HepG2 (cell line): ENCODE data around the gene CBX2. TPM values are rescaled to one million over a fixed set of nuclear protein-coding genes. Genes with fewer than 3 reads are reported as not detected.
A peak's percentile ranks its signal among the peaks of the same experiment; 100 is the strongest.

Experiments
- ARID2 ChIP-seq: sonication (generic); formaldehyde crosslinking; IDR thresholded peaks from 2 replicates; pipeline ENCODE4 v1.8.1; 2022; ENCODE audit warnings: mild to moderate bottlenecking, missing genetic modification reagents, borderline replicate concordance
- ATF7-NPFF ChIP-seq: sonication (generic); formaldehyde crosslinking; IDR thresholded peaks from 2 replicates; pipeline ENCODE4 v1.8.1; 2023; ENCODE audit warnings: mild to moderate bottlenecking, low read depth, missing genetic modification reagents, moderate library complexity
- BCL6 ChIP-seq: IDR thresholded peaks from 2 replicates; pipeline ENCODE4 v1.6.1; 2016; ENCODE audit warnings: missing genetic modification reagents, missing compliant biosample characterization
- CBFB ChIP-seq: sonication (generic); formaldehyde crosslinking; IDR thresholded peaks from 2 replicates; pipeline ENCODE4 v1.4.0; 2020; ENCODE audit warnings: missing genetic modification reagents
- CREBL2 ChIP-seq: sonication (generic); formaldehyde crosslinking; IDR thresholded peaks from 2 replicates; pipeline ENCODE4 v1.8.1; 2023; ENCODE audit warnings: missing genetic modification reagents, mild to moderate bottlenecking, borderline replicate concordance
- FOXP1 ChIP-seq, 2 experiments: fragments of 450-650 bp in 1 of 2; IDR thresholded peaks; 2 replicates each; pipeline ENCODE4 v1.6.1; 2017 to 2018; ENCODE audit warnings: antibody characterized with exemption in 1 of 2
- HDAC2 ChIP-seq: sonication (generic); formaldehyde crosslinking; IDR thresholded peaks from 2 replicates; pipeline ENCODE4 v1.4.0; 2020; ENCODE audit warnings: missing genetic modification reagents
- IKZF4 ChIP-seq: sonication (generic); formaldehyde crosslinking; IDR thresholded peaks from 2 replicates; pipeline ENCODE4 v1.5.1; 2020; ENCODE audit warnings: borderline replicate concordance, mild to moderate bottlenecking, low read depth, missing genetic modification reagents; ENCODE audit errors: not compliant biosample characterization
- LCORL ChIP-seq, 2 experiments: fragments of 450-650 bp in 1 of 2; sonication (generic) in 1 of 2; formaldehyde crosslinking in 1 of 2; IDR thresholded peaks; 2 replicates each; pipeline versions ENCODE4 v1.5.0 to v1.6.1; 2017 to 2020; ENCODE audit warnings: antibody characterized with exemption in 1 of 2, missing genetic modification reagents in 1 of 2
- MED13 ChIP-seq: sonication (generic); formaldehyde crosslinking; IDR thresholded peaks from 2 replicates; pipeline ENCODE4 v1.5.0; 2020; ENCODE audit warnings: missing genetic modification reagents
- MTA1 ChIP-seq: sonication (generic); formaldehyde crosslinking; IDR thresholded peaks from 2 replicates; pipeline ENCODE4 v1.4.0; 2020; ENCODE audit warnings: missing genetic modification reagents, mild to moderate bottlenecking, borderline replicate concordance
- PBX2 ChIP-seq: IDR thresholded peaks from 2 replicates; pipeline ENCODE4 v1.6.1; 2016; ENCODE audit warnings: control low read depth
- PRDM15 ChIP-seq: sonication (generic); formaldehyde crosslinking; IDR thresholded peaks from 2 replicates; pipeline ENCODE4 v1.4.0; 2020; ENCODE audit warnings: missing genetic modification reagents
- RARG ChIP-seq: sonication (generic); formaldehyde crosslinking; IDR thresholded peaks from 2 replicates; pipeline ENCODE4 v1.4.0; 2020; ENCODE audit warnings: low read depth, mild to moderate bottlenecking, missing genetic modification reagents
- SALL2 ChIP-seq: sonication (generic); formaldehyde crosslinking; IDR thresholded peaks from 2 replicates; pipeline ENCODE4 v1.8.1; 2023; ENCODE audit warnings: mild to moderate bottlenecking, missing genetic modification reagents, inconsistent platforms
- SKI ChIP-seq: fragments of 450-650 bp; IDR thresholded peaks from one replicate; pipeline ENCODE4 v1.6.1; 2018; ENCODE audit warnings: mild to moderate bottlenecking; ENCODE audit not compliant: partially characterized antibody
- TGIF2 ChIP-seq: IDR thresholded peaks from 2 replicates; pipeline ENCODE4 v1.6.1; 2016; ENCODE audit warnings: control low read depth, missing compliant biosample characterization
- ZNF12 ChIP-seq: sonication (generic); formaldehyde crosslinking; IDR thresholded peaks from 2 replicates; pipeline ENCODE4 v1.5.0; 2020; ENCODE audit warnings: missing genetic modification reagents
- ZNF577 ChIP-seq: sonication (generic); formaldehyde crosslinking; IDR thresholded peaks from 2 replicates; pipeline ENCODE4 v1.4.0; 2020; ENCODE audit warnings: mild to moderate bottlenecking, low read depth, missing genetic modification reagents, borderline replicate concordance
- ZNF619 ChIP-seq: sonication (generic); formaldehyde crosslinking; IDR thresholded peaks from 2 replicates; pipeline ENCODE4 v1.4.0; 2020; ENCODE audit warnings: mild to moderate bottlenecking, missing genetic modification reagents
- ZNF7 ChIP-seq: IDR thresholded peaks from 2 replicates; pipeline ENCODE4 v1.6.1; 2016; ENCODE audit warnings: missing biosample characterization, missing genetic modification reagents
- ZNF784 ChIP-seq: sonication (generic); formaldehyde crosslinking; IDR thresholded peaks from 2 replicates; pipeline ENCODE4 v1.5.1; 2020; ENCODE audit warnings: missing genetic modification reagents, mild to moderate bottlenecking, borderline replicate concordance
- polyA plus RNA-seq, 8 experiments: library from polyadenylated mRNA; depleted of rRNA in 3 of 8; stranded (reverse) in 7 of 8; unstranded in 1 of 8; fragments of >200 nt; fragmentation: Illumina TruSeq in 4 of 8; extraction: Trizol in 4 of 8; gene quantifications; 2 replicates each; pipeline versions ENCODE4 v1.2.1 to v1.2.3, GENCODE V29; 2011 to 2016; ENCODE audit warnings: low read depth in 4 of 8, missing spikeins in 1 of 8, mixed read lengths in 1 of 8; ENCODE audit not compliant: insufficient read depth in 1 of 8
- total RNA-seq, 5 experiments: library from RNA; depleted of rRNA; stranded (reverse); fragments of >200 nt; fragmentation: Illumina TruSeq; extraction: Trizol; gene quantifications; 2 replicates each; pipeline ENCODE4 v1.2.3, GENCODE V29; 2016; ENCODE audit warnings: low read depth in 1 of 5
- TF ChIP-seq, protein P1 (sequence below): sonication (generic); formaldehyde crosslinking; IDR thresholded peaks from 2 replicates; pipeline ENCODE4 v1.4.0; 2020; ENCODE audit warnings: missing genetic modification reagents, mild to moderate bottlenecking, borderline replicate concordance

CBX2 gene
- total and polyA plus RNA-seq, 2 of the 13 experiments (the other 11 are each of a cell fraction or from before 2014, with no cell fraction given), result 14.5 to 31.1 TPM

GRCh38 chr17:79796763-79797491 lies 19.0 kb downstream of the CBX2 start, which contains the start of gene CBX8 (continued):
- TF ChIP-seq ZNF577 (CRISPR knock-in tag), result no peak
- no peak for TF ChIP-seq ZNF7
- TF ChIP-seq ZNF12, result 0 out of 2 replicates have a peak, but pooled peaks have one; percentile 31
- no peak for TF ChIP-seq RARG
- TF ChIP-seq TGIF2 (CRISPR knock-in tag), result no peak
- no peak for TF ChIP-seq ZNF784 (CRISPR knock-in tag)
- no peak for TF ChIP-seq IKZF4 (CRISPR knock-in tag)
- no peak for TF ChIP-seq BCL6
- TF ChIP-seq, protein P1, sequence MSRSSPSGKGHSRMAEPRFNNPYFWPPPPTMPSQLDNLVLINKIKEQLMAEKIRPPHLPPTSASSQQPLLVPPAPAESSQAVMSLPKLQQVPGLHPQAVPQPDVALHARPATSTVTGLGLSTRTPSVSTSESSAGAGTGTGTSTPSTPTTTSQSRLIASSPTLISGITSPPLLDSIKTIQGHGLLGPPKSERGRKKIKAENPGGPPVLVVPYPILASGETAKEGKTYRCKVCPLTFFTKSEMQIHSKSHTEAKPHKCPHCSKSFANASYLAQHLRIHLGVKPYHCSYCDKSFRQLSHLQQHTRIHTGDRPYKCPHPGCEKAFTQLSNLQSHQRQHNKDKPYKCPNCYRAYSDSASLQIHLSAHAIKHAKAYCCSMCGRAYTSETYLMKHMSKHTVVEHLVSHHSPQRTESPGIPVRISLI (CRISPR knock-in tag), result no peak
- TF ChIP-seq SALL2 (CRISPR knock-in tag), result peak; percentile 77
- TF ChIP-seq PBX2 (CRISPR knock-in tag), result peak; percentile 90
- TF ChIP-seq MTA1 (CRISPR knock-in tag), result no peak
- TF ChIP-seq MED13 (CRISPR knock-in tag), result no peak; the same call in 1 of the 2 replicates
- no peak for TF ChIP-seq CREBL2
- peak; percentile 41 for TF ChIP-seq SKI
- peak; percentile 83; the same call in 1 of the 2 replicates for TF ChIP-seq ARID2 (CRISPR knock-in tag)
- 0 out of 2 replicates have a peak, but pooled peaks have one; percentile 5 for TF ChIP-seq ATF7-NPFF (CRISPR knock-in tag)
- no peak for TF ChIP-seq LCORL (IDR thresholded peaks at IDR 0.05)
- peak; percentile 30; the same call in 1 of the 2 replicates for TF ChIP-seq LCORL (CRISPR knock-in tag; IDR thresholded peaks at IDR 0.05)
- TF ChIP-seq ZNF619 (CRISPR knock-in tag), result no peak
- no peak for TF ChIP-seq HDAC2 (CRISPR knock-in tag)
- TF ChIP-seq CBFB (CRISPR knock-in tag), result no peak
- TF ChIP-seq PRDM15 (CRISPR knock-in tag), result no peak
- no peak for TF ChIP-seq FOXP1 (IDR thresholded peaks at IDR 0.05)
- peak; percentile 7 for TF ChIP-seq FOXP1 (CRISPR knock-in tag; IDR thresholded peaks at IDR 0.05)
